ENCODE data around the gene MCC. TPM values are rescaled to one million over a fixed set of nuclear protein-coding genes. Genes with fewer than 3 reads are reported as not detected.

The MCC gene
- total RNA-seq, 1 experiment from 2014 or later = 7.6 TPM

DNA sequence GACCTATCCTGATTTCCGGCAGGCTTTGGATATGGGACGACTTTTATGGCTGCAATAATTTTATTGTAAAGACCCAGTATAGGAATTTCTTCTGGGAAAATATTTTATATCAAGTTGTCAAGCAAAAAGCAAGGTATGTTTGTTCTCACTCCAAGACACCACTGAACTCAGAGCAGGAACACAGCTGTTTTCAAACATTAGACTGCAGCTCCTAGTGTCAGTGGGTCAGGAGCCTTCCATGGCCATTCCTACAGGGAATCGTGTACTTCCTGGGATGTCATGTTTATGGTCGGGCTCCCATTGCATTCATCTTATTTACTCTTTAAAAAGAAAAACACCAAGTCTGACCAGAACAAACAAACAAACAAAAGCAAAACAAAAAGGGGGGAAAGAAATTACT lies 278.8 kb downstream of the MCC start:
- Histone ChIP-seq H4K20me1 (ENCODE audit: control insufficient read depth, insufficient read depth, insufficient read length) (no peaks in the 10 kb centered on the region), H2BK12ac (ENCODE audit: insufficient read length, low read depth, low read length) (no peak overlapping the region), H3K79me1 (ENCODE audit: insufficient read depth, low read depth, low read length, poor library complexity, severe bottlenecking) (no peaks in the 10 kb centered on the region), H3K56ac (ENCODE audit: insufficient read length, low read depth, low read length) (no peak overlapping the region), H3K14ac (ENCODE audit: insufficient read depth, low read length) (no peak overlapping the region), H3K9me3 (ENCODE audit: control insufficient read depth, low read depth, low read length) (no peaks in the 10 kb centered on the region), H3K4me2 (ENCODE audit: insufficient read depth, insufficient read length, low read length) (no peak overlapping the region), H3K4ac (ENCODE audit: low read depth, low read length) (no peak overlapping the region), H4K5ac (ENCODE audit: insufficient read length, low read depth, low read length) (no peak overlapping the region), H4K91ac (ENCODE audit: insufficient read length, low read depth, low read length) (no peak overlapping the region), H3K27ac (ENCODE audit: insufficient read length, low read depth, low read length) (no peak overlapping the region), H2AFZ (ENCODE audit: low read length) (no peak overlapping the region), H2BK20ac (ENCODE audit: low read depth, low read length, poor library complexity, severe bottlenecking) (no peak overlapping the region), H2AK5ac (ENCODE audit: insufficient read length, low read length) (no peak overlapping the region), H3K9ac (ENCODE audit: extremely low read depth, insufficient read length, low read length) (no peak overlapping the region), H3K27me3 (ENCODE audit: insufficient read depth, low read length) (no peaks in the 10 kb centered on the region), H3K79me2 (ENCODE audit: insufficient read depth, low read length) (no peaks in the 10 kb centered on the region), H2BK120ac (ENCODE audit: low read depth, low read length, poor library complexity, severe bottlenecking) (no peak overlapping the region), H3K18ac (ENCODE audit: insufficient read length, low read depth, low read length) (no peak overlapping the region), H3K23me2 (ENCODE audit: insufficient read length, low read depth, low read length, poor library complexity, severe bottlenecking) (no peaks in the 10 kb centered on the region), H4K8ac (replicated peaks; ENCODE audit: insufficient read length, low read depth, low read length) (no peak overlapping the region), H3K23ac (ENCODE audit: insufficient read length, low read depth, low read length) (no peak overlapping the region), H2BK15ac (ENCODE audit: low read depth, low read length) (no peak overlapping the region), H3K4me1 (ENCODE audit: insufficient read depth, low read length) (peaks cover 6% of the 10 kb centered on the region; the same call in 1 of the 2 replicates), H2BK5ac (ENCODE audit: insufficient read length, low read length) (no peak overlapping the region), H3T11ph (ENCODE audit: low read length) (no peak overlapping the region)
- WGBS (ENCODE audit: extremely low coverage, insufficient read length, low lambda C conversion rate) = no CpG with 5 or more reads among the region's 4 CpGs
- Mint-ChIP-seq H3K4me3 (no peak overlapping the region), H3K9me3 (no peaks in the 10 kb centered on the region), H3K36me3 (ENCODE audit: insufficient read depth in 1 of 3, low read depth in 3 of 3) (no peaks in the 10 kb centered on the region), H3K4me1 (peaks cover 20% of the 10 kb centered on the region in 2 experiments), H3K27me3 (ENCODE audit: low read depth) (no peaks in the 10 kb centered on the region), H3K27ac (no peak overlapping the region)
- no peak for DNase-seq
- TF ChIP-seq CTCF (conservative IDR thresholded peaks at IDR 0.05) = no peak

Data from H9 (cell line).